ENCODE results near the gene RAVER2.

DNA sequence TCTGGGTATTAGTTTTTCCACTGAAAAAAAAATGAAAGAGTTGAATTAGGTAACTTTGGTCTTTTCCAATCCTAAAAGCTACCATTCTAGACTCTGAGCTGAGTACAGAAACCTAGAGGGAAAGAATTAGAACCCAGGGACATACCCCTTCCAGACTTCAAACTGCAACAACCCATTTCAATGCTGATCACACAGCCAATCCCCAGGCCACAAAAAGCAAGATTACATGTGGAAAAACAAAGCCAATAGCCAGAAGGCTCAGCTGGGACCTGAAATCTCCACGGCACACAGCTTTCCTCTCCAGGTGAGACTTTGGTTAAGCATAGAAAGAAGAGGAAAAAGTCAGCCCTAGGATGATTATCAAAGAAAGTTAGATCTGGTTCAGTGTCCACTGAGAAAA is 132.7 kb downstream of the RAVER2 start:
- TF ChIP-seq, protein P1, sequence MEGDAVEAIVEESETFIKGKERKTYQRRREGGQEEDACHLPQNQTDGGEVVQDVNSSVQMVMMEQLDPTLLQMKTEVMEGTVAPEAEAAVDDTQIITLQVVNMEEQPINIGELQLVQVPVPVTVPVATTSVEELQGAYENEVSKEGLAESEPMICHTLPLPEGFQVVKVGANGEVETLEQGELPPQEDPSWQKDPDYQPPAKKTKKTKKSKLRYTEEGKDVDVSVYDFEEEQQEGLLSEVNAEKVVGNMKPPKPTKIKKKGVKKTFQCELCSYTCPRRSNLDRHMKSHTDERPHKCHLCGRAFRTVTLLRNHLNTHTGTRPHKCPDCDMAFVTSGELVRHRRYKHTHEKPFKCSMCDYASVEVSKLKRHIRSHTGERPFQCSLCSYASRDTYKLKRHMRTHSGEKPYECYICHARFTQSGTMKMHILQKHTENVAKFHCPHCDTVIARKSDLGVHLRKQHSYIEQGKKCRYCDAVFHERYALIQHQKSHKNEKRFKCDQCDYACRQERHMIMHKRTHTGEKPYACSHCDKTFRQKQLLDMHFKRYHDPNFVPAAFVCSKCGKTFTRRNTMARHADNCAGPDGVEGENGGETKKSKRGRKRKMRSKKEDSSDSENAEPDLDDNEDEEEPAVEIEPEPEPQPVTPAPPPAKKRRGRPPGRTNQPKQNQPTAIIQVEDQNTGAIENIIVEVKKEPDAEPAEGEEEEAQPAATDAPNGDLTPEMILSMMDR (IDR thresholded peaks at IDR 0.05) = no peak
- TF ChIP-seq, protein P2, sequence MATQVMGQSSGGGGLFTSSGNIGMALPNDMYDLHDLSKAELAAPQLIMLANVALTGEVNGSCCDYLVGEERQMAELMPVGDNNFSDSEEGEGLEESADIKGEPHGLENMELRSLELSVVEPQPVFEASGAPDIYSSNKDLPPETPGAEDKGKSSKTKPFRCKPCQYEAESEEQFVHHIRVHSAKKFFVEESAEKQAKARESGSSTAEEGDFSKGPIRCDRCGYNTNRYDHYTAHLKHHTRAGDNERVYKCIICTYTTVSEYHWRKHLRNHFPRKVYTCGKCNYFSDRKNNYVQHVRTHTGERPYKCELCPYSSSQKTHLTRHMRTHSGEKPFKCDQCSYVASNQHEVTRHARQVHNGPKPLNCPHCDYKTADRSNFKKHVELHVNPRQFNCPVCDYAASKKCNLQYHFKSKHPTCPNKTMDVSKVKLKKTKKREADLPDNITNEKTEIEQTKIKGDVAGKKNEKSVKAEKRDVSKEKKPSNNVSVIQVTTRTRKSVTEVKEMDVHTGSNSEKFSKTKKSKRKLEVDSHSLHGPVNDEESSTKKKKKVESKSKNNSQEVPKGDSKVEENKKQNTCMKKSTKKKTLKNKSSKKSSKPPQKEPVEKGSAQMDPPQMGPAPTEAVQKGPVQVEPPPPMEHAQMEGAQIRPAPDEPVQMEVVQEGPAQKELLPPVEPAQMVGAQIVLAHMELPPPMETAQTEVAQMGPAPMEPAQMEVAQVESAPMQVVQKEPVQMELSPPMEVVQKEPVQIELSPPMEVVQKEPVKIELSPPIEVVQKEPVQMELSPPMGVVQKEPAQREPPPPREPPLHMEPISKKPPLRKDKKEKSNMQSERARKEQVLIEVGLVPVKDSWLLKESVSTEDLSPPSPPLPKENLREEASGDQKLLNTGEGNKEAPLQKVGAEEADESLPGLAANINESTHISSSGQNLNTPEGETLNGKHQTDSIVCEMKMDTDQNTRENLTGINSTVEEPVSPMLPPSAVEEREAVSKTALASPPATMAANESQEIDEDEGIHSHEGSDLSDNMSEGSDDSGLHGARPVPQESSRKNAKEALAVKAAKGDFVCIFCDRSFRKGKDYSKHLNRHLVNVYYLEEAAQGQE (IDR thresholded peaks at IDR 0.05; ENCODE audit: insufficient read depth in 1 of 2, low read depth in 2 of 2, low read length in 1 of 2) = no peak
- TF ChIP-seq POLR2AphosphoS5 (IDR thresholded peaks at IDR 0.05; ENCODE audit: low read depth, low read length) (no peak), SIN3A (IDR thresholded peaks at IDR 0.05; ENCODE audit: borderline replicate concordance, insufficient read depth, low read depth, low read length) (no peak), TCF7L2 (IDR thresholded peaks at IDR 0.05; ENCODE audit: low read depth, low read length) (no peak)
